Testis (tissue), 3 donors: ENCODE results near the gene PLPPR1. TPM values are rescaled to one million over a fixed set of nuclear protein-coding genes. Genes with fewer than 3 reads are reported as not detected.
A peak's percentile ranks its signal among the peaks of the same experiment; 100 is the strongest.

Experiments
- DNase-seq: peaks from one replicate; pipeline ENCODE4 v3.0.0-alpha.2; 2019
- H3K27ac ChIP-seq, 2 donors: fragments of 200-600 bp; sonication (generic); one replicate each; pipeline ENCODE4 v1.5.1; 2019
- H3K27me3 ChIP-seq: fragments of 200-600 bp; sonication (generic); one replicate; pipeline ENCODE4 v1.5.1; 2019
- H3K36me3 ChIP-seq: fragments of 200-600 bp; sonication (generic); one replicate; pipeline ENCODE4 v1.5.1; 2017; ENCODE audit warnings: low read depth; ENCODE audit errors: missing control alignments
- H3K4me1 ChIP-seq: fragments of 200-600 bp; sonication (generic); one replicate; pipeline ENCODE4 v1.5.1; 2019
- H3K4me3 ChIP-seq, 2 donors: fragments of 200-600 bp; sonication (generic); one replicate each; pipeline ENCODE4 v1.5.1; 2017 to 2019
- H3K9me3 ChIP-seq: fragments of 200-600 bp; sonication (generic); one replicate; pipeline ENCODE4 v1.5.1; 2017
- POLR2A ChIP-seq: fragments of 450-650 bp; IDR thresholded peaks from one replicate; pipeline ENCODE4 v1.6.1; 2017; ENCODE audit warnings: antibody characterized with exemption, mild to moderate bottlenecking, moderate library complexity
- WGBS, 2 donors: methylation state at CpG; one replicate each; pipeline ENCODE4 v1.1.5; 2018; 5-methylcytosine and 5-hydroxymethylcytosine counted together
- intact Hi-C: fragments of 100-400 bp; cut with DNase I; formaldehyde crosslinking; loops from one replicate; pipeline ENCODE4 v1.15.1; 2023; ENCODE audit warnings: low total_unique reads
- polyA plus RNA-seq: library from polyadenylated mRNA; stranded (reverse); fragments of 350-450 nt; fragmentation: Illumina TruSeq; extraction: RNeasy Lipid Tissue Mini Kit (QIAGEN cat#74804); gene quantifications from one replicate; pipeline ENCODE4 v1.2.3, GENCODE V29; 2014; ENCODE audit warnings: low read depth, low replicate concordance; ENCODE audit not compliant: insufficient read depth
- total RNA-seq, 2 donors: library from RNA; depleted of rRNA; stranded (reverse); fragments of >200 nt; gene quantifications; one replicate each; pipeline ENCODE4 v1.2.3, GENCODE V29; 2016
- TF ChIP-seq, protein P1 (sequence below), 3 experiments: fragments of 450-650 bp in 2 of 3; fragments of 200-600 bp in 1 of 3; sonication (generic) in 1 of 3; IDR thresholded peaks; one replicate each; pipeline ENCODE4 v1.5.1; 2016 to 2019; ENCODE audit warnings: antibody characterized with exemption in 3 of 3, mild to moderate bottlenecking in 2 of 3, moderate library complexity in 1 of 3

The PLPPR1 gene
- total and polyA plus RNA-seq, 3 donors from 2014 or later: 1.2 to 2.9 (median 2.5) TPM

DNA sequence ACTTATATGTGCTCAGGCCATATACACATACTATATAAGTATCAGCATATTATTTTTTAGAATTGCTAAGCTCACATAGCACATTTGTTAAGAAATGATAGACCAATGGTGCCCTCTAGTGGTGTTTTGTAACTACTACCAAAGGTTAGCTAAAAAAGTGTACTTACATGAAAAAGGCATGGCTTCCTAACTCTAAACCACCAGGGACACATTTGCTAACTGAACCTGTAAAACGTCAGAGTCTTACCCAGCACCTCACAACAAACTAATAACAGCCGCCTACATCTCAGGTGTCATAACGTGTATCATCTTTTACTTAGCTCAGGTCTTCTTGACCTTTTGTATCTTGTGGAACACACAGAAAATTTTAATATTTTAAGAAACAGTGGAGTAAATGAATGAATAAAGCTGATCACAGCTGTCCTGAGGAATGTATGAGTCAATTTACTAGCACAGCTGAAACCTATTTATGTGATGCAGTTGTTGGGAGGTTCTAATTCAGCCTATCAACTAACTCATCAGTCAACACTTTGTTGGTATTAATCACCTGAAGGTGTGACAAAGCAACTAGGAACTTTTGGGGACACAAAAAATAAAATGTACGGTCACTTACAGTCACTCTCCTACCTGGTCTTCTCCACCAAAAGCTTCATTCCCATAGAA lies 283.4 kb downstream of the PLPPR1 start:
- no peak for DNase-seq

DNA sequence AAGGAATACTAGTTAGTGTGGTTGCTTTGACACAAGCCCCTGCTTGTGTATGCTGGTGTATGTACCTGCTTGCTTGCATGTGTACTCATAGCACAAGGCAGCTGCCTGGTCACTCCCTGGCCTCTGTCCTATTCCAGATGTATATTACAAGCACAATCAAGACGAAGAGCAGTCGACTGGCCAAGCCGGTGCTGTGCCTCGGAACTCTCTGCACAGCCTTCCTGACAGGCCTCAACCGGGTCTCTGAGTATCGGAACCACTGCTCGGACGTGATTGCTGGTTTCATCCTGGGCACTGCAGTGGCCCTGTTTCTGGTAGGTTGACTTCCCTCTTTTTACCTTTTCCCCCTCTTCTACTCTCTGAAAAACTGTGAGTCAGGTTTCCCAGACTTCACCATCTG lies 284.1 kb downstream of the PLPPR1 start:
- no peaks in the 10 kb centered on the region for H3K9me3 ChIP-seq
- H3K27ac ChIP-seq: no peak overlapping the region
- intact Hi-C loops: no loop called here
- no peak overlapping the region for H3K4me3 ChIP-seq
- no peaks in the 10 kb centered on the region for H3K27me3 ChIP-seq
- TF ChIP-seq, protein P1, sequence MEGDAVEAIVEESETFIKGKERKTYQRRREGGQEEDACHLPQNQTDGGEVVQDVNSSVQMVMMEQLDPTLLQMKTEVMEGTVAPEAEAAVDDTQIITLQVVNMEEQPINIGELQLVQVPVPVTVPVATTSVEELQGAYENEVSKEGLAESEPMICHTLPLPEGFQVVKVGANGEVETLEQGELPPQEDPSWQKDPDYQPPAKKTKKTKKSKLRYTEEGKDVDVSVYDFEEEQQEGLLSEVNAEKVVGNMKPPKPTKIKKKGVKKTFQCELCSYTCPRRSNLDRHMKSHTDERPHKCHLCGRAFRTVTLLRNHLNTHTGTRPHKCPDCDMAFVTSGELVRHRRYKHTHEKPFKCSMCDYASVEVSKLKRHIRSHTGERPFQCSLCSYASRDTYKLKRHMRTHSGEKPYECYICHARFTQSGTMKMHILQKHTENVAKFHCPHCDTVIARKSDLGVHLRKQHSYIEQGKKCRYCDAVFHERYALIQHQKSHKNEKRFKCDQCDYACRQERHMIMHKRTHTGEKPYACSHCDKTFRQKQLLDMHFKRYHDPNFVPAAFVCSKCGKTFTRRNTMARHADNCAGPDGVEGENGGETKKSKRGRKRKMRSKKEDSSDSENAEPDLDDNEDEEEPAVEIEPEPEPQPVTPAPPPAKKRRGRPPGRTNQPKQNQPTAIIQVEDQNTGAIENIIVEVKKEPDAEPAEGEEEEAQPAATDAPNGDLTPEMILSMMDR (IDR thresholded peaks at IDR 0.05): no peak
- TF ChIP-seq POLR2A: no peak
- WGBS, 2 donors: 92 to 94% methylated on average over 8 of the region's 8 CpGs
- DNase-seq: no peak
- no peaks in the 10 kb centered on the region for H3K36me3 ChIP-seq
- H3K4me1 ChIP-seq: no peaks in the 10 kb centered on the region

More for the DNA sequence above, 283.4 kb downstream of the PLPPR1 start:
- no peaks in the 10 kb centered on the region for H3K4me1 ChIP-seq
- TF ChIP-seq POLR2A: no peak
- TF ChIP-seq, protein P1 (IDR thresholded peaks at IDR 0.05): peak; percentile 44 to 72 (median 63)
- intact Hi-C loops: no loop called here
- no peaks in the 10 kb centered on the region for H3K9me3 ChIP-seq
- no peaks in the 10 kb centered on the region for H3K27me3 ChIP-seq
- no peaks in the 10 kb centered on the region for H3K36me3 ChIP-seq
- no peak overlapping the region for H3K27ac ChIP-seq
- 32 to 36% methylated on average over 4 of the region's 4 CpGs for WGBS, 2 donors
- H3K4me3 ChIP-seq: no peak overlapping the region

DNA sequence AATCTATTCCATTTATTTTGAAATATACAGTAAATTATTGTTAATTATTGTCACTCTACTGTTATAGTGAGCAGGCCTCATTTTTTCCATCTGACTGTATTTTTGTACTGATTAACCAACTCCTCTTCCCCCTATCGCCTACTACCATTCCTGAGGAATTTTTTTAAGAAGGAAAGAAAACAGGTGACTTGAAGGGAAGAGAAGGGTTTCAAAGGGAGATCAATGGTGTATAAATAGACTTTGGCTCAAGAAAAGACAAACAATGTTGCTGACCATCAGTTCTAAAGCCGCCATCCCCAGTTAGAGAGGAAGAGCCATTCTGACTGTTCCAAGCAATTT lies 286.6 kb downstream of the PLPPR1 start:
- intact Hi-C loops: no loop called here
- WGBS, 2 donors: 92 to 93% methylated on average over 2 of the region's 2 CpGs
- H3K4me1 ChIP-seq: no peaks in the 10 kb centered on the region
- no peak overlapping the region for H3K27ac ChIP-seq
- no peaks in the 10 kb centered on the region for H3K27me3 ChIP-seq
- no peak overlapping the region for H3K4me3 ChIP-seq
- TF ChIP-seq, protein P1 (IDR thresholded peaks at IDR 0.05): no peak
- no peak for TF ChIP-seq POLR2A
- no peaks in the 10 kb centered on the region for H3K36me3 ChIP-seq
- no peak for DNase-seq
- no peaks in the 10 kb centered on the region for H3K9me3 ChIP-seq

DNA sequence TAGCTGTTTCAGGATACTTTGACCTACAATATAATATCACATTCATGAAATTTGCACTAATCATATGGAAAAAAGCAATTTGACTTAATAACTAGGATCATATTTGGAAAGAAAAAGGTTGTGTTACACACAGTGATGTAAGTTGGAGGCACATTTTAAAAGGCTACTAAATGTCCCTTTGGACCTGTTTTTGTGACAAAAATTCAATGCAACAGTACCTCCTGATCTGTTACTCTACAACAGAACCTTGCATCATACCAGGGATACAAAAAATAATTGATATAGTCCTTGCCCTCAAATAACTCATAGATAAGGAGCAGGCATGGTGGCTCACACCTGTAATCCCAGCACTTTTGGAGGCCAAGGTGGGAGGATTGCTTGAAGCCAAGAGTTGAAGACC lies 289.2 kb downstream of the PLPPR1 start:
- H3K4me3 ChIP-seq: no peak overlapping the region
- H3K9me3 ChIP-seq: no peaks in the 10 kb centered on the region
- H3K36me3 ChIP-seq: no peaks in the 10 kb centered on the region
- no peak overlapping the region for H3K27ac ChIP-seq
- no peaks in the 10 kb centered on the region for H3K4me1 ChIP-seq
- no peaks in the 10 kb centered on the region for H3K27me3 ChIP-seq
- TF ChIP-seq, protein P1 (IDR thresholded peaks at IDR 0.05): no peak
- no peak for TF ChIP-seq POLR2A
- intact Hi-C loops: no loop called here
- no peak for DNase-seq

DNA sequence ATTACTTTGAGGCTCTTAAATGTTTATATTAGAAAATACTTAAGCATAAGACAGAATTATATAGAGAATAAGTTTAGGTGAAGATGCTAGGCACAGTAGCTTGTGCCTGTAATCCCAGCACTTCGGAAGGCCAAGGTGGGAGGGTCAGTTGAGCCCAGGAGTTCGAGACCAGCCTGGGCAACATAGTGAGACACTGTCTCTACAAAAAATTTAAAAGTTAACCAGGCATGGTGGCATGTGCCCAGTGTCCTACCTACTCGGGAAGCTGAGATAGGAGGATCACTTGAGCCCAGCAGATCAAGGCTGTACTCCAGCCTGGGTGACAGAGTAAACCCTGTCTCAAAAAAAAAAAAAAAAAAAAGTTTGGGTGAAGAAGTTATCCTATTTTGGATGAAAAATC lies 294.6 kb downstream of the PLPPR1 start:
- DNase-seq: no peak
- intact Hi-C loops: no loop called here
- Histone ChIP-seq H3K36me3 (no peaks in the 10 kb centered on the region), H3K4me1 (no peaks in the 10 kb centered on the region), H3K9me3 (no peaks in the 10 kb centered on the region), H3K27ac (no peak overlapping the region), H3K4me3 (no peak overlapping the region), H3K27me3 (no peaks in the 10 kb centered on the region)
- 92 to 93% methylated on average over 3 of the region's 3 CpGs for WGBS, 2 donors
- TF ChIP-seq, protein P1 (IDR thresholded peaks at IDR 0.05): no peak
- TF ChIP-seq POLR2A: no peak
